HFF-Myc (cell line): ENCODE results near the gene RABL6.
"Not testable (repeated sequence)": the region's sequence is repeated elsewhere in the genome, so short reads cannot be mapped to it uniquely, and the experiment has no call there.

ENCODE experiments used
- DNase-seq: peaks from one replicate; pipeline ENCODE4 v3.0.0-alpha.2; 2011; ENCODE audit warnings: low read depth; ENCODE audit errors: extremely low read depth
- H3K4me3 ChIP-seq: replicated peaks from 2 replicates; pipeline ENCODE4 v1.5.1; 2011; ENCODE audit warnings: low read depth, mild to moderate bottlenecking, control low read depth, low read length
- CTCF ChIP-seq: IDR thresholded peaks from 2 replicates; pipeline ENCODE4 v1.5.1; 2012; ENCODE audit warnings: mild to moderate bottlenecking, low read depth, low read length, control low read depth; ENCODE audit errors: missing control alignments

The RABL6 gene

GRCh38 chr9:136762221-136762691 lies 45.5 kb upstream of the RABL6 start:
- DNase-seq: no peak
- no peak for TF ChIP-seq CTCF
- no peak overlapping the region for H3K4me3 ChIP-seq

GRCh38 chr9:136762915-136763648 lies 44.7 kb upstream of the RABL6 start:
- no peak for DNase-seq
- no peak for TF ChIP-seq CTCF
- no peak overlapping the region for H3K4me3 ChIP-seq

GRCh38 chr9:136763649-136764035 lies 44.1 kb upstream of the RABL6 start:
- H3K4me3 ChIP-seq: no peak overlapping the region
- no peak for TF ChIP-seq CTCF
- DNase-seq: no peak

- DNase-seq: no peak
- no peak for TF ChIP-seq CTCF
- no peak within 1 kb of the TSS for H3K4me3 ChIP-seq
Measured at GRCh38 chr9:136764301-136764891, 43.4 kb upstream of the RABL6 start, which contains the start of gene LCN15. Gene LCN15, minus strand, starts transcription at chr9:136764518. Its CDS starts 30 bp downstream, at chr9:136764488.

- no peak for TF ChIP-seq CTCF
- DNase-seq: no peak
- no peak overlapping the region for H3K4me3 ChIP-seq
Measured at GRCh38 chr9:136765041-136765440, 42.7 kb upstream of the RABL6 start.

GRCh38 chr9:136765745-136766409 lies 41.9 kb upstream of the RABL6 start:
- DNase-seq, H3K4me3 ChIP-seq: not testable (repeated sequence)
